Upper lobe of right lung (tissue), 1 donor: Measurements from ENCODE around the gene MAP4K3. TPM values are rescaled to one million over a fixed set of nuclear protein-coding genes. Genes with fewer than 3 reads are reported as not detected.

Experiments
- ATAC-seq: fragments of 200-7000 bp; cut with Tn5 transposase; one replicate; pipeline ENCODE4 v1.9.1; 2020; ENCODE audit warnings: mild to moderate bottlenecking, moderate library complexity
- DNase-seq: peaks from one replicate; pipeline ENCODE4 v3.0.0-alpha.2; 2020
- H3K27ac ChIP-seq: fragments of 200-600 bp; one replicate; pipeline ENCODE4 v1.8.0; 2022
- H3K27me3 ChIP-seq: fragments of 200-600 bp; one replicate; pipeline ENCODE4 v1.8.0; 2022; ENCODE audit warnings: mild to moderate bottlenecking
- H3K36me3 ChIP-seq: fragments of 200-600 bp; one replicate; pipeline ENCODE4 v1.8.0; 2022
- H3K4me1 ChIP-seq: fragments of 200-600 bp; one replicate; pipeline ENCODE4 v1.8.0; 2022
- H3K4me3 ChIP-seq: fragments of 200-600 bp; one replicate; pipeline ENCODE4 v1.8.0; 2022; ENCODE audit warnings: mild to moderate bottlenecking
- H3K9me3 ChIP-seq: fragments of 200-600 bp; one replicate; pipeline ENCODE4 v1.8.0; 2022
- intact Hi-C: fragments of 100-400 bp; cut with DNase I; formaldehyde crosslinking; loops from one replicate; pipeline ENCODE4 v1.11.0; 2022
- total RNA-seq: library from RNA; stranded (reverse); fragmentation: NEBNext Ultra II Directional; extraction: Animal tissue kit (Norgen Biotek cat#: 25700); gene quantifications from one replicate; pipeline ENCODE4 v1.2.1, GENCODE V29; 2021
- TF ChIP-seq, protein P1 (sequence below): fragments of 200-600 bp; IDR thresholded peaks from one replicate; pipeline ENCODE4 v1.8.0; 2022; ENCODE audit warnings: antibody characterized with exemption
- donor health status: DM: no; HTN: yes; CAD: no; lungs with severe emphysema.

MAP4K3 gene
- total RNA-seq, 1 donor from 2014 or later: 55.5 TPM

DNA sequence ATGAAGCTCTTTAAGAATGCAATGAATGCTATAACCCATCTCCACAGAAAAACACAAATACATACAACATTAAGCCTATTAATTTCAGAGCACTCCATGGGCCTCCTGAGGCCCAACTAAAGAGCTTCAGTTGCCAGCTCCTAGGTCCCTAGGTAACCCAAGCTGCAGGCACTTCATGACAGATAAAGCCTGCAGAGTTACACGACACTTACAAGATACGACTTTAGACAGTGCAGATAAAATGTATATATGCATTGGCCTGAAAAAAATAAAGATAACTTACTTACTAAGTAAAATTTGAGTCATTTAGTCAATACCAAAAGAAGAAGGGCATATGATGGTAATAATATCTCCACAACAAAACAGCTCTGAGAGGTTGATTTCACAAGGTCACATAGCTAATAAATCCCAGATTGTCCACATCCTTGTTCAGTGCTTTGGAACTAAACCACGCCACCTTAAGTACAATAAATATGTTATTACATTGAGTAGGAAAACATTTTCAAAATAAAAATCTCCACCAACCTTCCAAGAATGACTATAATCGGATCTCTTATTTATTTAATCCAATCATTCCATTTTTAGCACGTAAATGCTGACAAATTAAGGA, 3.4 kb downstream of the MAP4K3 start:
- intact Hi-C loops: no loop called here
- peaks cover 49% of the 10 kb centered on the region for H3K4me1 ChIP-seq
- ATAC-seq (no peak), DNase-seq (no peak)
- TF ChIP-seq, protein P1, sequence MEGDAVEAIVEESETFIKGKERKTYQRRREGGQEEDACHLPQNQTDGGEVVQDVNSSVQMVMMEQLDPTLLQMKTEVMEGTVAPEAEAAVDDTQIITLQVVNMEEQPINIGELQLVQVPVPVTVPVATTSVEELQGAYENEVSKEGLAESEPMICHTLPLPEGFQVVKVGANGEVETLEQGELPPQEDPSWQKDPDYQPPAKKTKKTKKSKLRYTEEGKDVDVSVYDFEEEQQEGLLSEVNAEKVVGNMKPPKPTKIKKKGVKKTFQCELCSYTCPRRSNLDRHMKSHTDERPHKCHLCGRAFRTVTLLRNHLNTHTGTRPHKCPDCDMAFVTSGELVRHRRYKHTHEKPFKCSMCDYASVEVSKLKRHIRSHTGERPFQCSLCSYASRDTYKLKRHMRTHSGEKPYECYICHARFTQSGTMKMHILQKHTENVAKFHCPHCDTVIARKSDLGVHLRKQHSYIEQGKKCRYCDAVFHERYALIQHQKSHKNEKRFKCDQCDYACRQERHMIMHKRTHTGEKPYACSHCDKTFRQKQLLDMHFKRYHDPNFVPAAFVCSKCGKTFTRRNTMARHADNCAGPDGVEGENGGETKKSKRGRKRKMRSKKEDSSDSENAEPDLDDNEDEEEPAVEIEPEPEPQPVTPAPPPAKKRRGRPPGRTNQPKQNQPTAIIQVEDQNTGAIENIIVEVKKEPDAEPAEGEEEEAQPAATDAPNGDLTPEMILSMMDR: no peak
- H3K36me3 ChIP-seq: no peaks in the 10 kb centered on the region
- no peaks in the 10 kb centered on the region for H3K9me3 ChIP-seq
- peak overlapping the region; percentile 93 for H3K4me3 ChIP-seq
- no peak overlapping the region for H3K27ac ChIP-seq
- H3K27me3 ChIP-seq: no peaks in the 10 kb centered on the region

DNA sequence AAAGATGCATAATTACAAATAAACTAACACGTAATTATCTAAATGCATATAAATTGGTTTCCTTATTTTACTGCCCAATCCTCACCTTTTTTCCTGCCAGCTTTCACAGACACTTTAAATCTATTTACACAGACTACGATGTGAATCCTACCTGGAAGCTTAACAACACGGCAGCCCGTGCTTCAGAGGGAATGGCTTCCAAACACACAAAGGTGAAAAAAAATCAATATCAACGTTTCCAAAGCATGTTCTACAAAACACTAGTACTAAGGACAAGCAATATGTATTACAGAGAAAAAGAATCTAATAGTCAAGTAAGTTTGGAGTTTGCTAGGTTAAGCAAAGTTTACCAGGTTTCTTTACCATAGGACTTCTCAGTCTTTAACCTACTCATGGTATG, 4.4 kb downstream of the MAP4K3 start:
- H3K27ac ChIP-seq: no peak overlapping the region
- H3K4me3 ChIP-seq: no peak overlapping the region
- no peaks in the 10 kb centered on the region for H3K27me3 ChIP-seq
- ATAC-seq (no peak), DNase-seq (no peak)
- no peaks in the 10 kb centered on the region for H3K36me3 ChIP-seq
- TF ChIP-seq, protein P1: no peak
- H3K4me1 ChIP-seq: peaks cover 46% of the 10 kb centered on the region
- H3K9me3 ChIP-seq: no peaks in the 10 kb centered on the region
- intact Hi-C loops: no loop called here

DNA sequence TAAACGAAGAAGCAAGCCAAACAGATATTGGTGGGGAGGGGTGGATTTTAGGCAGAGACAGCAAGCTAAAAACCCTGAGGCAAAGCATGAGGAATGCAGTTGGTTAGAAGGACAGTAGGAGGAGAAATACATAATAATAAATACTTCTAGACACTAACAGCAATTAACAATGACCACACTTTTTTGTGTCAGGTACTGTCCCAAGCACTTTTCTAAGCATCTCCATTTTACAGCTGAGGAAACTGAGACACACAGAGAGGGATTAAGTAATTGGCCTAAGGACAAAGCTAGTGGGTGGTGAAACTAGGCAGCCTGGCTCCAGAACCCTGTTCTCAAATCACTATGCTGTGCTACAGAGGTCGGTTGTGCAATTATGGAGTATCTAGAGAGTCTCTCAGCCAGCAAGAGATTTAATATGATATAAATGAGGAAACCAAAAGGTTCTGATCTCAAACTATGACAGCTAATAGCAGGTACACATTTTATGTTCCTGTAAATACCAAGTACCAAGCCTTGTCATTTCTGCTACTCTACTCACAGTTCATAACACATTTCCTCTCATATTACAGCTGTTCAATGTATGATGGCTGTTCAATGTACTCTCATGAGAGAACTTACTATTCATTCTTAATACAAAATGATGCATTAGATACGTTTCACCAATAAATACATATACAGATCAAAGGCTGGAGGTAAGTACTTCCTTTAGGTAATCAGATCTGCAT, 5.3 kb downstream of the MAP4K3 start:
- Histone ChIP-seq H3K4me1 (peaks cover 55% of the 10 kb centered on the region), H3K36me3 (no peaks in the 10 kb centered on the region), H3K9me3 (no peaks in the 10 kb centered on the region), H3K27ac (no peak overlapping the region), H3K27me3 (no peaks in the 10 kb centered on the region), H3K4me3 (no peak overlapping the region)
- ATAC-seq (peak; percentile 78), DNase-seq (no peak)
- TF ChIP-seq, protein P1: no peak
- intact Hi-C loops: no loop called here

DNA sequence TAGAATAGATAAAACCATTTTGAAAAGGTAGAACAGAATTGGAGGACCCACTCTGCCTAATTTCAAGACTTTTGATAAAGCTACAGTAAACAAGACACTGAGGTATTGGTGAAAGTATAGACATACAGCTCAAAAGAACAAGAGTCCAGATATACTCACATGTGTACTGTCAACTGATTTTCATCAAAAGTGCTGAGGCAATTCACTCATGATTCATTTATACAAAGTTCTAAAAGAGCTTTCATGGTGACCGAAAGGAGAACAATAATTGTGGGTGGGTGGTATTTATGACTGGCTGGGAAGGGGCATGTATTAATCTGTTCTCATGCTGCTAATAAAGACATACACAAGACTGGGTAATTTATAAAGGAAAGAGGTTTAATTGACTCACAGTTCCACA, 7.3 kb downstream of the MAP4K3 start:
- no peak overlapping the region for H3K4me3 ChIP-seq
- DNase-seq (no peak), ATAC-seq (no peak)
- intact Hi-C loops: no loop called here
- no peaks in the 10 kb centered on the region for H3K27me3 ChIP-seq
- H3K36me3 ChIP-seq: no peaks in the 10 kb centered on the region
- TF ChIP-seq, protein P1: no peak
- peaks cover 56% of the 10 kb centered on the region for H3K4me1 ChIP-seq
- no peaks in the 10 kb centered on the region for H3K9me3 ChIP-seq
- H3K27ac ChIP-seq: no peak overlapping the region

DNA sequence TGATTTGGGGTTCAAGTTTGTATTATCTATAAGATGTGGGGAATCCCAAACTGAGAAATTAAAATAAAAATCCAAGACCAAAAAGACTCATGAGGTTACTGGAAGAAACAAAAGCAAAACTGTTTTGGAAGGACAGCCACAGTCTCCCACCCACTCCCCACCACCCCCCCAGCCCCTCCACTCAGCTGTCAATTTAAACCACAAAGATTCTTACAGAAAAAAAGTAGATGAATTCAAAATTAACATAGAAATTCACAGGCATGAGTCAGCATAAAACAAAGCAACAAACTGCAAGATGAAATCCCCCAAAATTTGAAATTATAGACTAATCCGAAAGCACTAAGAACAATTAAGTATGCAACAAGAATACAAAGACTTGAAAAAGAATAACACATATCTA, 12.1 kb downstream of the MAP4K3 start:
- ATAC-seq (no peak), DNase-seq (no peak)
- no peaks in the 10 kb centered on the region for H3K36me3 ChIP-seq
- peaks cover 23% of the 10 kb centered on the region for H3K4me1 ChIP-seq
- H3K4me3 ChIP-seq: no peak overlapping the region
- intact Hi-C loops: no loop called here
- no peak overlapping the region for H3K27ac ChIP-seq
- no peaks in the 10 kb centered on the region for H3K27me3 ChIP-seq
- H3K9me3 ChIP-seq: no peaks in the 10 kb centered on the region
- TF ChIP-seq, protein P1: no peak
